GM12878 (cell line): ENCODE measurements around the gene WDR43. TPM values are rescaled to one million over a fixed set of nuclear protein-coding genes. Genes with fewer than 3 reads are reported as not detected.

Experiments
- ATAC-seq: fragments of 200-7000 bp; cut with Tn5 transposase; 3 replicates; pipeline ENCODE4 v1.9.1; 2020; ENCODE audit warnings: mild to moderate bottlenecking, moderate library complexity
- BruUV-seq: library from RNA; stranded (reverse); fragments of 400-500 nt; replicated peaks from 2 replicates; lab custom pipeline; 2021; lab: Mats Ljungman, UMichigan
- CTCF ChIA-PET: fragments of 300-600 bp; sonication (Branson Sonifier 250); formaldehyde crosslinking; extraction: SDS; loops from one replicate; lab custom pipeline; 2021; ENCODE audit warnings: inconsistent platforms; lab: Yijun Ruan, JAX
- POLR2A ChIA-PET: fragments of 350-600 bp; formaldehyde crosslinking; extraction: SDS; loops from one replicate; lab custom pipeline; 2021; ENCODE audit warnings: inconsistent platforms; lab: Charles Lee
- RAD21 ChIA-PET: fragments of 300-600 bp; sonication (Branson Sonifier 250); formaldehyde crosslinking; loops from one replicate; lab custom pipeline; 2023; ENCODE audit warnings: antibody characterized with exemption; ENCODE audit not compliant: unreplicated experiment; lab: Charles Lee
- SMC1A ChIA-PET: fragments of 300-600 bp; sonication (Branson Sonifier 250); formaldehyde crosslinking; loops from one replicate; lab custom pipeline; 2023; ENCODE audit not compliant: unreplicated experiment, uncharacterized antibody; lab: Charles Lee
- DNase-seq: peaks from one replicate; pipeline ENCODE4 v3.0.0-alpha.2; 2011; ENCODE audit warnings: low read depth, low spot score
- FAIRE-seq: peaks from 3 replicates; lab custom pipeline; 2011; peaks lifted over from hg19 to GRCh38; lab: Jason Lieb, UNC
- H2AFZ ChIP-seq: 2 replicates; pipeline ENCODE4 v1.6.0; 2011; ENCODE audit warnings: low read depth, low read length, control low read depth; ENCODE audit not compliant: control insufficient read depth
- H3K27ac ChIP-seq: 2 replicates; pipeline ENCODE4 v1.5.1; 2011; ENCODE audit warnings: control low read depth; ENCODE audit not compliant: control insufficient read depth, insufficient read depth
- H3K27me3 ChIP-seq, 2 experiments: replicated peaks in 1 of 2; 2 replicates each; pipeline versions ENCODE4 v1.6.0 to v1.6.1; 2011; ENCODE audit warnings: low read length in 1 of 2; ENCODE audit not compliant: control insufficient read depth in 2 of 2, insufficient read depth in 2 of 2
- H3K36me3 ChIP-seq, 2 experiments: 2 replicates each; pipeline ENCODE4 v1.5.1; 2011; ENCODE audit warnings: low read length in 1 of 2; ENCODE audit not compliant: control insufficient read depth in 2 of 2, insufficient read depth in 2 of 2
- H3K4me1 ChIP-seq: 2 replicates; pipeline ENCODE4 v1.6.1; 2011; ENCODE audit warnings: mild to moderate bottlenecking, low read length, moderate library complexity, mixed read lengths; ENCODE audit not compliant: control insufficient read depth, insufficient read depth
- H3K4me2 ChIP-seq: 2 replicates; pipeline ENCODE4 v1.6.0; 2011; ENCODE audit warnings: control low read depth; ENCODE audit not compliant: control insufficient read depth, insufficient read depth
- H3K4me3 ChIP-seq: fragments of 200-600 bp; sonication (generic); 2 replicates; pipeline ENCODE4 v1.5.1; 2016
- H3K79me2 ChIP-seq: 2 replicates; pipeline ENCODE4 v1.6.0; 2011; ENCODE audit warnings: low read length; ENCODE audit not compliant: control insufficient read depth, insufficient read depth
- H3K9ac ChIP-seq: 2 replicates; pipeline ENCODE4 v1.8.0; 2011; ENCODE audit warnings: low read length, control low read depth, mixed read lengths; ENCODE audit not compliant: control insufficient read depth, insufficient read depth
- H3K9me3 ChIP-seq: replicated peaks from 3 replicates; pipeline ENCODE4 v1.5.1; 2011; ENCODE audit warnings: mild to moderate bottlenecking, low read length; ENCODE audit not compliant: control insufficient read depth, insufficient read depth
- H4K20me1 ChIP-seq: 2 replicates; pipeline ENCODE4 v1.6.0; 2011; ENCODE audit not compliant: control insufficient read depth, insufficient read depth
- ASH2L ChIP-seq: fragments of 300-600, 200-600 bp; sonication (generic); IDR thresholded peaks from 2 replicates; pipeline ENCODE4 v1.6.1; 2017; ENCODE audit warnings: low read depth, mild to moderate bottlenecking, borderline replicate concordance
- CEBPB ChIP-seq, 2 experiments: fragments of 150-350 bp in 1 of 2; IDR thresholded peaks; 2 replicates each; pipeline ENCODE4 v1.6.1; 2012 to 2014; ENCODE audit warnings: low read depth in 2 of 2, low read length in 2 of 2, borderline replicate concordance in 1 of 2, inconsistent platforms in 1 of 2
- CHD1 ChIP-seq: IDR thresholded peaks from 2 replicates; pipeline ENCODE4 v1.6.1; 2012; ENCODE audit warnings: low read depth, low read length, improper control_type of control experiment
- CREM ChIP-seq: IDR thresholded peaks from 2 replicates; pipeline ENCODE4 v1.6.1; 2014; ENCODE audit warnings: antibody characterized with exemption, low read depth
- HDGF ChIP-seq: fragments of 450-650 bp; IDR thresholded peaks from 2 replicates; pipeline ENCODE4 v1.6.1; 2016; ENCODE audit warnings: antibody characterized with exemption
- PAX5 ChIP-seq: IDR thresholded peaks from 2 replicates; pipeline ENCODE4 v1.6.1; 2011; ENCODE audit warnings: low read depth, low read length, borderline replicate concordance
- RAD21 ChIP-seq: IDR thresholded peaks from 2 replicates; pipeline ENCODE4 v1.6.1; 2011; ENCODE audit warnings: mild to moderate bottlenecking, low read depth, low read length, moderate library complexity; ENCODE audit not compliant: insufficient read depth
- RB1 ChIP-seq: fragments of 450-650 bp; formaldehyde crosslinking; IDR thresholded peaks from 2 replicates; pipeline ENCODE4 v1.6.1; 2017; ENCODE audit warnings: mild to moderate bottlenecking, borderline replicate concordance
- RUNX3 ChIP-seq: IDR thresholded peaks from 2 replicates; pipeline ENCODE4 v1.6.1; 2012; ENCODE audit warnings: low read length, inconsistent platforms
- SREBF1 ChIP-seq: IDR thresholded peaks from 2 replicates; pipeline ENCODE4 v1.6.1; 2012; ENCODE audit warnings: mild to moderate bottlenecking, low read length
- STAT3 ChIP-seq: IDR thresholded peaks from 2 replicates; pipeline ENCODE4 v1.6.1; 2011; ENCODE audit warnings: low read depth, low read length, improper control_type of control experiment
- ZBED1 ChIP-seq: IDR thresholded peaks from 2 replicates; pipeline ENCODE4 v1.6.1; 2016; ENCODE audit warnings: borderline replicate concordance
- ZNF24 ChIP-seq: fragments of 450-650 bp; IDR thresholded peaks from 2 replicates; pipeline ENCODE4 v1.6.1; 2017; ENCODE audit warnings: antibody characterized with exemption, mild to moderate bottlenecking
- WGBS: methylation state at CpG from one replicate; pipeline ENCODE4 v1.1.6; 2016; ENCODE audit warnings: low lambda C conversion rate; ENCODE audit not compliant: insufficient replicate concordance, insufficient coverage; ENCODE audit errors: missing lambda C conversion rate; 5-methylcytosine and 5-hydroxymethylcytosine counted together
- in situ Hi-C: fragments of 300-500 bp; cut with MboI; formaldehyde crosslinking; loops from 9 replicates; pipeline ENCODE4 v1.14.3; 2018; ENCODE audit warnings: mixed read lengths
- intact Hi-C: fragments of 100-400 bp; cut with micrococcal nuclease; formaldehyde crosslinking; loops from one replicate; pipeline ENCODE4 v1.14.2; 2022; ENCODE audit not compliant: unreplicated experiment
- polyA plus RNA-seq, 11 experiments: library from polyadenylated mRNA; depleted of rRNA in 4 of 11; unstranded in 6 of 11; stranded (reverse) in 5 of 11; fragments of >200 nt; fragmentation: Nextera tagmentation in 4 of 11; fragmentation: Illumina TruSeq in 1 of 11; extraction: Ambion mirVana in 4 of 11; extraction: Trizol in 1 of 11; gene quantifications; 1 replicate in 1 of 11; 2 replicates in 10 of 11; pipeline versions ENCODE4 v1.2.1 to v1.2.3, GENCODE V29; 2011 to 2016; ENCODE audit warnings: inconsistent platforms in 2 of 11, missing spikeins in 2 of 11, low read depth in 1 of 11
- total RNA-seq, 4 experiments: library from RNA; depleted of rRNA in 3 of 4; stranded (reverse); fragments of >200 nt in 3 of 4; fragmentation: Illumina TruSeq in 1 of 4; extraction: Trizol in 1 of 4; gene quantifications; 2 replicates each; pipeline versions ENCODE4 v1.2.1 to v1.2.3, GENCODE V29; 2013 to 2021
- TF ChIP-seq, protein P1 (sequence below): IDR thresholded peaks from 2 replicates; pipeline ENCODE4 v1.6.1; 2012; ENCODE audit warnings: low read length, inconsistent platforms
- TF ChIP-seq, protein P2 (sequence below): fragments of 450-650 bp; IDR thresholded peaks from 2 replicates; pipeline ENCODE4 v1.6.1; 2016; ENCODE audit warnings: mild to moderate bottlenecking
- TF ChIP-seq, protein P3 (sequence below): IDR thresholded peaks from 2 replicates; pipeline ENCODE4 v1.6.1; 2011; ENCODE audit warnings: low read depth, low read length, improper control_type of control experiment, borderline replicate concordance

WDR43 gene
- total and polyA plus RNA-seq, 10 of the 15 experiments (the other 5 are each of a cell fraction or from before 2014, with no cell fraction given): 39.3 to 153 (median 81.9) TPM

DNA sequence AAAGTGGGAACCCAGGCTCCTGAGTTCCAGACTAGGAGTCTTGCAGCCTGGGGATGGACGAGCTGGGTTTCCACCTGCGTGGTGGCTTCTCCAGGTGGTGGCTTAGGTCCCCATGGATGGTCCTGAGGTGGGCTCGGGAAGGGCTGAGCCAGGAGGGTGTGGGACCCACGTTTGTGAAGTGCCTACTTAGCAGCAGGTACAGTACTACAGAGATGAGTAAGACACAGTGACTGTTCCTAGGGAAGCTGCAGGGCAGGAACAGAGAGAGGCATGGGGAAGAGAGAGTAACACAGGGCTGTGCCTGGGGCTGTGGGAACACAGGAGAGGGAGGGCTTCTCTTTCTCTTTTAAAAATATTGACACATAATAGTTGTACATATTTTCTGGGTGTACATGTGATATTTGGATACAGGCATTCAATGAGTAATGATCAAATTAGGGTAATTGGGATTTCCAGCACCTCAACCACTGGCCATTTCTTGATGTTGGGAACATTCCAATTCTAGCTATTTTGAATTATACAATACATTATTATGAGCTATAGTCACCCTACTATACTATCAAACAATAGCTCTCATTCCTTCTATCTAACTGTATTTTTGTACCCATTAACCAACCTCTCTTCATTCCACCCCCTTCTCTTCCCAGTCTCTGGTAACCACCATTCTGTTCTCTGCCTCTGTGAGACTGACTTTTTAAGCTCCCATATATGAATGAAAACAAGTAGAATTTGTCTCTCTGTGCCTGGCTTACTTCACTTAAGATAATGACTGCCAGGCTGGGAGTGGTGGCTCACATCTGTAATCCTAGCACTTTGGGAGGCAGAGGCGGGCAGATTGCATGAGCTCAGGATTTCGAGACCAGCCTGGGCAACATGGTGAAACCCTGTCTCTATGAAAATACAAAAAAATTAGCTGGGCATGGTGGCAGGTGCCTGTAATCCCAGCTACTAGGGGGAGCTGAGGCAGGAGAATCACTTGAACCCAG, 101.6 kb downstream of the WDR43 start:
- intact Hi-C loops: no loop called here
- no peak overlapping the region for H3K9ac ChIP-seq
- CTCF ChIA-PET: no interaction called here
- H4K20me1 ChIP-seq: no peaks in the 10 kb centered on the region
- H3K36me3 ChIP-seq: no peaks in the 10 kb centered on the region
- SMC1A ChIA-PET: interaction anchor here (0.7 to 1.0 kb wide), 2 partner anchors 11 to 42 kb away, joined by 3 read pairs; no protein-coding TSS in a partner anchor
- no peak for ATAC-seq
- TF ChIP-seq, protein P1, sequence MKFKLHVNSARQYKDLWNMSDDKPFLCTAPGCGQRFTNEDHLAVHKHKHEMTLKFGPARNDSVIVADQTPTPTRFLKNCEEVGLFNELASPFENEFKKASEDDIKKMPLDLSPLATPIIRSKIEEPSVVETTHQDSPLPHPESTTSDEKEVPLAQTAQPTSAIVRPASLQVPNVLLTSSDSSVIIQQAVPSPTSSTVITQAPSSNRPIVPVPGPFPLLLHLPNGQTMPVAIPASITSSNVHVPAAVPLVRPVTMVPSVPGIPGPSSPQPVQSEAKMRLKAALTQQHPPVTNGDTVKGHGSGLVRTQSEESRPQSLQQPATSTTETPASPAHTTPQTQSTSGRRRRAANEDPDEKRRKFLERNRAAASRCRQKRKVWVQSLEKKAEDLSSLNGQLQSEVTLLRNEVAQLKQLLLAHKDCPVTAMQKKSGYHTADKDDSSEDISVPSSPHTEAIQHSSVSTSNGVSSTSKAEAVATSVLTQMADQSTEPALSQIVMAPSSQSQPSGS: no peak
- TF ChIP-seq HDGF (no peak), STAT3 (no peak), ZBED1 (no peak), ZNF24 (no peak), CEBPB (IDR thresholded peaks at IDR 0.05; ENCODE audit: borderline replicate concordance in 1 of 2, low read depth in 2 of 2, low read length in 2 of 2) (no peak), PAX5 (no peak), SREBF1 (no peak), CREM (no peak), CHD1 (no peak), RUNX3 (no peak), RB1 (no peak), RAD21 (no peak), ASH2L (no peak)
- TF ChIP-seq, protein P2, sequence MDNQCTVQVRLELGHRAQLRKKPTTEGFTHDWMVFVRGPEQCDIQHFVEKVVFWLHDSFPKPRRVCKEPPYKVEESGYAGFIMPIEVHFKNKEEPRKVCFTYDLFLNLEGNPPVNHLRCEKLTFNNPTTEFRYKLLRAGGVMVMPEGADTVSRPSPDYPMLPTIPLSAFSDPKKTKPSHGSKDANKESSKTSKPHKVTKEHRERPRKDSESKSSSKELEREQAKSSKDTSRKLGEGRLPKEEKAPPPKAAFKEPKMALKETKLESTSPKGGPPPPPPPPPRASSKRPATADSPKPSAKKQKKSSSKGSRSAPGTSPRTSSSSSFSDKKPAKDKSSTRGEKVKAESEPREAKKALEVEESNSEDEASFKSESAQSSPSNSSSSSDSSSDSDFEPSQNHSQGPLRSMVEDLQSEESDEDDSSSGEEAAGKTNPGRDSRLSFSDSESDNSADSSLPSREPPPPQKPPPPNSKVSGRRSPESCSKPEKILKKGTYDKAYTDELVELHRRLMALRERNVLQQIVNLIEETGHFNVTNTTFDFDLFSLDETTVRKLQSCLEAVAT: no peak
- TF ChIP-seq, protein P3, sequence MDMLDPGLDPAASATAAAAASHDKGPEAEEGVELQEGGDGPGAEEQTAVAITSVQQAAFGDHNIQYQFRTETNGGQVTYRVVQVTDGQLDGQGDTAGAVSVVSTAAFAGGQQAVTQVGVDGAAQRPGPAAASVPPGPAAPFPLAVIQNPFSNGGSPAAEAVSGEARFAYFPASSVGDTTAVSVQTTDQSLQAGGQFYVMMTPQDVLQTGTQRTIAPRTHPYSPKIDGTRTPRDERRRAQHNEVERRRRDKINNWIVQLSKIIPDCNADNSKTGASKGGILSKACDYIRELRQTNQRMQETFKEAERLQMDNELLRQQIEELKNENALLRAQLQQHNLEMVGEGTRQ: no peak
- TF ChIP-seq, all 136 proteins: peak for 0
- no peaks in the 10 kb centered on the region for H3K79me2 ChIP-seq
- no peak overlapping the region for H3K4me2 ChIP-seq
- H3K4me3 ChIP-seq: no peak overlapping the region
- no TSS peak for BruUV-seq
- POLR2A ChIA-PET: interaction anchor here (0.6 to 0.7 kb wide), 2 partner anchors 121 to 798 kb away, joined by 4 read pairs; no protein-coding TSS in a partner anchor
- DNase-seq (no peak), FAIRE-seq (no peak)
- RAD21 ChIA-PET: no interaction called here
- H3K27me3 ChIP-seq: no peaks in the 10 kb centered on the region
- H3K4me1 ChIP-seq: peaks cover 3% of the 10 kb centered on the region; the same call in 1 of the 2 replicates
- 28% methylated on average over 5 of the region's 6 CpGs for WGBS
- no peak overlapping the region for H2AFZ ChIP-seq
- H3K9me3 ChIP-seq: no peaks in the 10 kb centered on the region
- no peak overlapping the region for H3K27ac ChIP-seq
- in situ Hi-C loops: no loop called here
